Duodenal mucosa (tissue), 2 donors: ENCODE measurements around the gene HOXC12.

ENCODE experiments used
- H3K27ac ChIP-seq: one replicate; pipeline ENCODE4 v1.7.0; 2013; ENCODE audit warnings: low read depth, low read length
- H3K27me3 ChIP-seq, 2 donors: one replicate each; pipeline ENCODE4 v1.7.0; 2013; ENCODE audit warnings: low read length in 2 of 2, control low read depth in 1 of 2; ENCODE audit not compliant: insufficient read depth in 2 of 2, control insufficient read depth in 1 of 2
- H3K36me3 ChIP-seq, 2 donors: one replicate each; pipeline ENCODE4 v1.7.0; 2013; ENCODE audit warnings: low read length in 2 of 2, control low read depth in 1 of 2; ENCODE audit not compliant: insufficient read depth in 2 of 2, control insufficient read depth in 1 of 2
- H3K4me1 ChIP-seq, 2 donors: one replicate each; pipeline ENCODE4 v1.7.0; 2013; ENCODE audit warnings: low read length in 2 of 2, control low read depth in 1 of 2; ENCODE audit not compliant: insufficient read depth in 2 of 2, control insufficient read depth in 1 of 2
- H3K4me3 ChIP-seq, 2 donors: one replicate each; pipeline ENCODE4 v1.7.0; 2013; ENCODE audit warnings: low read length in 2 of 2, low read depth in 1 of 2
- H3K9ac ChIP-seq, 2 donors: one replicate each; pipeline ENCODE4 v1.7.0; 2013; ENCODE audit warnings: low read length in 2 of 2, low read depth in 1 of 2
- H3K9me3 ChIP-seq, 2 donors: one replicate each; pipeline ENCODE4 v1.7.0; 2013; ENCODE audit warnings: low read length in 2 of 2, control low read depth in 1 of 2; ENCODE audit not compliant: control insufficient read depth in 1 of 2

HOXC12 gene

DNA sequence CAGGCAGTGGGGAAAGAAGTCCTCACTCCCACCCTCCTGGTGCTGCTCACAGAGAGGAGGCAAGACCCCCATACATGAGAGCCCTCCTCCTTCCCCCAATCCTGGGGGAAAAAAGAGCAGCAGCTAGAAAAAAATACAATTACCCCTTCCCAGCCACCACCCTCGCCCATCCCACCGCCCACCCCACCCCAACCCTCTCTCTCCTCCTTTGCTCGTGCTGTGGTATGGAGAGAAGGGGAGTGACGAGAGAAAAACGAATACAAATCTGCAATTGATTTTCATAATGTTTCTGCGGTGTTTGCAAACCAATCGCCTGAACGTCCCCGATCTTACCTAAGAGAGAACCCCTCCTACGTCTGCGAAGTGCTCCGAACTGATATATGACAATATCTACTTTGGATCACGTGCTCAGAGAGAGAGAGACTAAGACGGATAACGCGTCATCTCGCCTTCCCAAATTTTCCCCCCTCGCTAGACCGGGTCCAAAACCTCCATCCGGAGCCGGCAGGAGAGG lies 18.1 kb downstream of the HOXC12 start, which contains the start of gene HOXC11:
TSS of gene HOXC11 (plus strand) at position 405 of the 514 bp plus-strand sequence. CDS start 116 bp downstream, outside the sequence.
- no peaks in the 10 kb centered on the region for H3K9me3 ChIP-seq
- peaks cover 1 to 17% of the 10 kb centered on the region in 2 donors for H3K4me1 ChIP-seq
- H3K27ac ChIP-seq, result no peak within 1 kb of the TSS
- peaks cover 77 to 97% of the 10 kb centered on the region in 2 donors for H3K27me3 ChIP-seq
- peak within 1 kb of the TSS in 1 of 2 donors; percentile 28 for H3K4me3 ChIP-seq
- H3K9ac ChIP-seq, result no peak within 1 kb of the TSS
- H3K36me3 ChIP-seq, result no peaks in the 10 kb centered on the region

DNA sequence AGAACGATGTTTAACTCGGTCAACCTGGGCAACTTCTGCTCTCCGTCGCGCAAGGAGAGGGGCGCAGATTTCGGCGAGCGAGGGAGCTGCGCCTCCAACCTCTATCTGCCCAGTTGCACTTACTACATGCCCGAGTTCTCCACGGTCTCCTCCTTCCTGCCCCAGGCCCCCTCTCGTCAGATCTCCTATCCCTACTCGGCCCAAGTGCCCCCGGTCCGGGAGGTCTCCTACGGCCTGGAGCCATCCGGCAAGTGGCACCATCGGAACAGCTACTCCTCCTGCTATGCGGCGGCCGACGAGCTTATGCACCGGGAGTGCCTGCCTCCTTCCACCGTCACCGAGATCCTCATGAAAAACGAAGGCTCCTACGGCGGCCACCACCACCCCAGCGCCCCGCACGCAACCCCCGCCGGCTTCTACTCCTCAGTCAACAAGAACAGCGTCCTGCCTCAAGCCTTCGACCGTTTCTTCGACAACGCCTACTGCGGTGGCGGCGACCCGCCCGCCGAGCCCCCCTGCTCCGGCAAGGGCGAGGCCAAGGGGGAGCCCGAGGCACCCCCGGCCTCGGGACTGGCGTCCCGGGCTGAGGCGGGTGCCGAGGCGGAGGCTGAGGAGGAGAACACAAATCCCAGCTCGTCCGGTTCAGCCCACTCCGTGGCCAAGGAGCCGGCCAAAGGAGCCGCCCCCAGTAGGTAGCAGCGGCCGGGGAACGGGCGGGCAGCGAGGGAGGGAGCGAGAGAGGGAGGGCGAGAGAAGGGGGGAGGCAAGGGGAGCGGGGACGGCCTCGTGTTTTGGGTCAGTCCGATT lies 18.7 kb downstream of the HOXC12 start:
- Histone ChIP-seq H3K27ac (no peak overlapping the region), H3K9ac (no peak overlapping the region), H3K4me3 (peak overlapping the region in 1 of 2 donors; percentile 28), H3K4me1 (peaks cover 5 to 21% of the 10 kb centered on the region in 2 donors), H3K27me3 (peaks cover 74 to 96% of the 10 kb centered on the region in 2 donors), H3K36me3 (no peaks in the 10 kb centered on the region), H3K9me3 (no peaks in the 10 kb centered on the region)

- peaks cover 6 to 24% of the 10 kb centered on the region in 2 donors for H3K4me1 ChIP-seq
- H3K9ac ChIP-seq, result no peak within 1 kb of the TSS
- H3K36me3 ChIP-seq, result no peaks in the 10 kb centered on the region
- H3K27me3 ChIP-seq, result peaks cover 65 to 96% of the 10 kb centered on the region in 2 donors
- no peaks in the 10 kb centered on the region for H3K9me3 ChIP-seq
- H3K27ac ChIP-seq, result no peak within 1 kb of the TSS
- H3K4me3 ChIP-seq, result peak within 1 kb of the TSS; percentile 40 to 66
Measured at GRCh38 chr12:53974084-53975063, 19.7 kb downstream of the HOXC12 start, which contains the start of gene HOTAIR. Gene HOTAIR, minus strand, starts transcription at chr12:53974954.

DNA sequence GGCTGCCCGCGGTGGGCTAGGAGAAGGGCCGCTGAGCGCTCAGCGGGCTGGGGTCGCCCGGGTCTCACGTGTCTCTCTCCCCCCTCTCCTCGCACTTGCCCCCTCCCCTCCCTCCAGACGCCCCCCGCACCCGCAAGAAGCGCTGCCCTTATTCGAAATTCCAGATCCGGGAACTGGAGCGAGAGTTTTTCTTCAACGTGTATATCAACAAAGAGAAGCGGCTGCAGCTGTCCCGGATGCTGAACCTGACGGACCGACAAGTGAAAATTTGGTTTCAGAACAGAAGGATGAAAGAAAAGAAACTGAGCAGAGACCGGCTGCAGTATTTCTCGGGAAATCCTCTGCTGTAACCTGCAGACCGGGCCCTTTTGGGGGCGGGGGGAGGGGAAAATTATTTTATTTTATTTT lies 20.4 kb downstream of the HOXC12 start:
- peak overlapping the region in 1 of 2 donors; percentile 66 for H3K4me3 ChIP-seq
- H3K36me3 ChIP-seq, result no peaks in the 10 kb centered on the region
- H3K9ac ChIP-seq, result no peak overlapping the region
- no peak overlapping the region for H3K27ac ChIP-seq
- peaks cover 60 to 96% of the 10 kb centered on the region in 2 donors for H3K27me3 ChIP-seq
- H3K9me3 ChIP-seq, result no peaks in the 10 kb centered on the region
- H3K4me1 ChIP-seq, result peaks cover 10 to 28% of the 10 kb centered on the region in 2 donors

- peaks cover 59 to 94% of the 10 kb centered on the region in 2 donors for H3K27me3 ChIP-seq
- no peaks in the 10 kb centered on the region for H3K9me3 ChIP-seq
- H3K36me3 ChIP-seq, result no peaks in the 10 kb centered on the region
- H3K4me3 ChIP-seq, result peak overlapping the region in 1 of 2 donors; percentile 40
- H3K4me1 ChIP-seq, result peaks cover 10 to 28% of the 10 kb centered on the region in 2 donors
- no peak overlapping the region for H3K9ac ChIP-seq
- H3K27ac ChIP-seq, result no peak overlapping the region
Measured at GRCh38 chr12:53975479-53976152, 20.9 kb downstream of the HOXC12 start.

DNA sequence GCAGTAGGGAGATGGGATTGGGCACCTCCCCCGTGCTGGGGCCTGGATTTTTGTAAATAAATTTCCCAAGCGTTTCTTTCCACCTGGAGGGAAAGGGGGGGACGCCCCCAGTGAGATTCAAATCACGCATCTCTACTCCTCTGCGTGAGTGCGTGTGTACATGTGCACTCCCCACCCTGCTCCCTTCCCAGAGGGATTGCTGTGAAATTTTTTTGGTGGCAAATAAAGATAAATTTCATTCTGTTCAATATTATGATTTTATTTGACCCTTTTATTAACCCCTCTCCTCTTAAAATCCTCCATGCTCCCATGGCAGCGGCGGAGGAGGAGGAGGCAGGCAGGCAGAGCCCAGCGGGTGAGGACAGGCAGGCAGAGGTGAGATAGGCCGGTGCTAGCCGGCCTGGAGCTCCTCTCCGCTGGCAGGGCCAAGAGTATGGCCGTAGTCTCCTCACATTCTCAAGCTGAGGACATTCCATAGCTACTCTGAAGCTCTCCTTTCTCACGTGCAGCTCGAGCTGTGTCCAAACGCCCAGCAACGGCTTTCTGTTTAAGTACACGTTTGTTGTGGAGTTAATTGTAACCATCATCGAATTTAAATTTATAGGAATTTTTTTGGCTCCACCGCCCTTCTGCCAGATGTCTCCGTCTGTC lies 21.6 kb downstream of the HOXC12 start:
- Histone ChIP-seq H3K27ac (no peak overlapping the region), H3K27me3 (peaks cover 58 to 94% of the 10 kb centered on the region in 2 donors), H3K9me3 (no peaks in the 10 kb centered on the region), H3K4me1 (peaks cover 10 to 28% of the 10 kb centered on the region in 2 donors), H3K36me3 (no peaks in the 10 kb centered on the region), H3K9ac (no peak overlapping the region), H3K4me3 (no peak overlapping the region)

DNA sequence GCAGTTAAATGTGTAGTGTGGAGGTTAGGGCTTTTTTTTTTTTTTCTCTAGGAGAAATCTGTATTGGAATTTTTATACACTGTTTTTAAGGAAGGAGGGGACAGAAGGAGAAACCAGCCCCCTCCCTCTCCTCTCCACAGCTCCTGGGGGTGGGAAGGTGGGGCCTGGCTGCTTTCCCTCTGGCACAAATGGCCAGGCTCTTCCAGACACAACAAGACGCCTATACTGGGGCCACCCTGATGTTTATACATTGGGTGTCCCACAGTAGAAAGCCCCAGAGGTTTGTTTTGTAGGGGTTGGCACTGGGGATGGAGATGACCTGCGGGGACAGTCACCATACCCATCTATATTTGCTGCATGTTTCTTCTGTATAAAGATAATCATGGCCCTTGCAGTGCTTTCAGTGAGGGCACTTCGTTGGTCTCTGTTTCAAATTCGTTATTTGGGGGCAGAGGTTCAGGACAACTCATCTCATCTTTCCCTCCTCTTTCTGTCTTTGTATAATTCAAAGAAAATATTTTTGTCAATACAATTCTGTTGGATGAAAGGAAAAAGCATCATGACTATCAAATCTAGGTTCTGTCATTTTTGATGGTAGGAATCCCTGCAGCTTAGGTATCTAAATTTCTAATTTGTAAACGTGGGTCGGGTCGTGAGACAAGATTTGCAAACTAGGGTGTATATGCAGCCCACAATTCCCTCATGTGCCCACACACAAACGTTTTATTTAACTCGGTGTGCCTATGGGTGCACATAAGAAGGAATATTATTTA lies 22.3 kb downstream of the HOXC12 start:
- no peak overlapping the region for H3K9ac ChIP-seq
- H3K27ac ChIP-seq, result no peak overlapping the region
- peaks cover 10 to 28% of the 10 kb centered on the region in 2 donors for H3K4me1 ChIP-seq
- no peaks in the 10 kb centered on the region for H3K36me3 ChIP-seq
- no peaks in the 10 kb centered on the region for H3K9me3 ChIP-seq
- H3K27me3 ChIP-seq, result peaks cover 51 to 94% of the 10 kb centered on the region in 2 donors
- H3K4me3 ChIP-seq, result no peak overlapping the region

- H3K27me3 ChIP-seq, result peaks cover 47 to 94% of the 10 kb centered on the region in 2 donors
- H3K4me1 ChIP-seq, result peaks cover 10 to 28% of the 10 kb centered on the region in 2 donors
- peak overlapping the region; percentile 50 to 51 for H3K4me3 ChIP-seq
- H3K27ac ChIP-seq, result no peak overlapping the region
- H3K9me3 ChIP-seq, result no peaks in the 10 kb centered on the region
- peak overlapping the region in 1 of 2 donors; percentile 48 for H3K9ac ChIP-seq
- no peaks in the 10 kb centered on the region for H3K36me3 ChIP-seq
Measured at GRCh38 chr12:53977596-53978445, 23.1 kb downstream of the HOXC12 start.
